ENCODE data around the gene AATK. TPM values are rescaled to one million over a fixed set of nuclear protein-coding genes. Genes with fewer than 3 reads are reported as not detected.

The AATK gene
- total and polyA plus RNA-seq, 2 of the 13 experiments (the other 11 are each of a cell fraction or from before 2014, with no cell fraction given): 2.9 to 8.4 TPM

DNA sequence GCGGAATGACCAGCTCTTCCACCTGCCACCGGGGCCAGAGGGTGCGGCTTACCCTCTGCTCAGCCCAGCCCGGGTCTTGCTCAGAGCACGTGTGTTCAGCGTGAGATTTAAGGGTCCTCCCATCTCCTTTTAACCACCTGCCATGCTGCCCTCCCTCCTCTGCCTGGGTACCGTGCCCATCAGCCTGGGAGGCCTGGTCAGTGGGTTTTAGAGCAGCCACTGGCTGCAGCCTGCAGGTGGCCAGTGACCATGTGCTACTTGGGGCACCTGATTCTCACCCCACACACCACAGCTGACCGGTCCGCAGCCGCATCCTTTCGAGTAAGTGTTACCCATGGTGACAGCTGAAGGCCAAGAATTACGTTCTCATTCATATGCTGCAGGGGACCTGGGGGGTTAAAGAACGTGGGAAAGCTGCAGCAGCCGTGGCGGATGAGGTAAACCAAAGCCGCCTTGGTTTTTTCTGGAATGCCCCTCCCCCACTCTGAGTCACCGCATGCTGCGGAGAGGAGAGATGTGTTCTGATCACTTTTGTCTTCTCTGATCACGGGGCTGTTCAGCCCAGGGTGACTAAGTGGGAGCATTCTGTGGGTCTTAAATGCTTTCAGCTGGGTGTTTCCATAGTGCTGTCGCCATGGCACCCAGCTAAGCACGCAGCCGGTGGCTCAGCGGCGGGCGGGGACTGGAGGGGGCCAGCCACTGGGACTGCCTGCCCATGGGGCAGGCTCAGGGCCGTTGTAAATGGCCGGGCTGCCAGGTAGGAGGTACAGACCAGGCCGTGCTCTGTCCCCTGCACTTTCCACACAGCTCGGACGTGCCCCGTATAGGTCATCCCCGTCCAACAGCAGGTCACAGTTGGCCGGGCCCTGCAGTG, 71.3 kb downstream of the AATK start:
- in situ Hi-C loops (cut with HindIII; ENCODE audit: extremely low pct_ligation_motif_present, low pct_unique_long_range_greater_than_20kb): loop anchor here (5.0 kb wide), 1 partner anchor 107 kb away; no protein-coding TSS in a partner anchor
- Histone ChIP-seq H3K79me2 (ENCODE audit: insufficient read depth, low read length) (no peaks in the 10 kb centered on the region), H3K4me2 (ENCODE audit: low read depth, low read length) (peak overlapping the region; percentile 48), H2AFZ (ENCODE audit: low read length) (no peak overlapping the region), H3K36me3 (replicated peaks in 1 of 2; ENCODE audit: control insufficient read depth in 1 of 2, insufficient read depth in 2 of 2, low read length in 2 of 2) (no peaks in the 10 kb centered on the region), H4K20me1 (ENCODE audit: insufficient read depth, low read length) (no peaks in the 10 kb centered on the region), H3K9me3 (ENCODE audit: low read length) (no peaks in the 10 kb centered on the region), H3K27ac (ENCODE audit: extremely low read length, insufficient read depth, low read length) (peak overlapping the region; percentile 33), H3K4me1 (ENCODE audit: insufficient read depth, low read length) (peaks cover 49% of the 10 kb centered on the region), H3K27me3 (ENCODE audit: control insufficient read depth in 1 of 2, insufficient read depth in 2 of 2, low read length in 2 of 2) (no peaks in the 10 kb centered on the region), H3K9ac (ENCODE audit: insufficient read depth, low read depth, low read length) (peak overlapping the region; percentile 56), H3K4me3 (replicated peaks in 1 of 3; ENCODE audit: insufficient read depth in 1 of 3, low read depth in 2 of 3, low read length in 3 of 3) (peak overlapping the region in 1 of 3 experiments; percentile 15; a peak in 1 of 6 replicates)
- DNase-seq (ENCODE audit: low spot score) (peak; percentile 90), ATAC-seq (peak; percentile 45), FAIRE-seq (peak; percentile 60)
- CTCF ChIA-PET (ENCODE audit: low intra/inter-chr PET ratio, low total read pairs): no interaction called here
- POLR2A ChIA-PET: interaction anchor here (1.0 to 2.4 kb wide), 7 partner anchors 11 to 106 kb away, joined by 3 to 19 read pairs (median 4); partner anchors contain the start of gene CHMP6
- WGBS (ENCODE audit: low lambda C conversion rate): 54% methylated on average over 30 of the region's 33 CpGs
- intact Hi-C loops (cut with micrococcal nuclease; ENCODE audit: unreplicated experiment): no loop called here
- BruUV-seq (replicated peaks): no TSS peak
- peak; percentile 58 for TF ChIP-seq U2AF1 (optimal IDR thresholded peaks at IDR 0.05; ENCODE audit: low read depth, low read length)
- no peak for TF ChIP-seq FOXA3 (CRISPR knock-in tag; IDR thresholded peaks at IDR 0.05)
- TF ChIP-seq, protein P1, sequence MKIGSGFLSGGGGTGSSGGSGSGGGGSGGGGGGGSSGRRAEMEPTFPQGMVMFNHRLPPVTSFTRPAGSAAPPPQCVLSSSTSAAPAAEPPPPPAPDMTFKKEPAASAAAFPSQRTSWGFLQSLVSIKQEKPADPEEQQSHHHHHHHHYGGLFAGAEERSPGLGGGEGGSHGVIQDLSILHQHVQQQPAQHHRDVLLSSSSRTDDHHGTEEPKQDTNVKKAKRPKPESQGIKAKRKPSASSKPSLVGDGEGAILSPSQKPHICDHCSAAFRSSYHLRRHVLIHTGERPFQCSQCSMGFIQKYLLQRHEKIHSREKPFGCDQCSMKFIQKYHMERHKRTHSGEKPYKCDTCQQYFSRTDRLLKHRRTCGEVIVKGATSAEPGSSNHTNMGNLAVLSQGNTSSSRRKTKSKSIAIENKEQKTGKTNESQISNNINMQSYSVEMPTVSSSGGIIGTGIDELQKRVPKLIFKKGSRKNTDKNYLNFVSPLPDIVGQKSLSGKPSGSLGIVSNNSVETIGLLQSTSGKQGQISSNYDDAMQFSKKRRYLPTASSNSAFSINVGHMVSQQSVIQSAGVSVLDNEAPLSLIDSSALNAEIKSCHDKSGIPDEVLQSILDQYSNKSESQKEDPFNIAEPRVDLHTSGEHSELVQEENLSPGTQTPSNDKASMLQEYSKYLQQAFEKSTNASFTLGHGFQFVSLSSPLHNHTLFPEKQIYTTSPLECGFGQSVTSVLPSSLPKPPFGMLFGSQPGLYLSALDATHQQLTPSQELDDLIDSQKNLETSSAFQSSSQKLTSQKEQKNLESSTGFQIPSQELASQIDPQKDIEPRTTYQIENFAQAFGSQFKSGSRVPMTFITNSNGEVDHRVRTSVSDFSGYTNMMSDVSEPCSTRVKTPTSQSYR (CRISPR knock-in tag; IDR thresholded peaks at IDR 0.05; ENCODE audit: borderline replicate concordance): peak; percentile 96
- peak; percentile 32 for TF ChIP-seq TEAD3 (CRISPR knock-in tag; optimal IDR thresholded peaks at IDR 0.05; ENCODE audit: borderline replicate concordance)
- TF ChIP-seq, protein P2, sequence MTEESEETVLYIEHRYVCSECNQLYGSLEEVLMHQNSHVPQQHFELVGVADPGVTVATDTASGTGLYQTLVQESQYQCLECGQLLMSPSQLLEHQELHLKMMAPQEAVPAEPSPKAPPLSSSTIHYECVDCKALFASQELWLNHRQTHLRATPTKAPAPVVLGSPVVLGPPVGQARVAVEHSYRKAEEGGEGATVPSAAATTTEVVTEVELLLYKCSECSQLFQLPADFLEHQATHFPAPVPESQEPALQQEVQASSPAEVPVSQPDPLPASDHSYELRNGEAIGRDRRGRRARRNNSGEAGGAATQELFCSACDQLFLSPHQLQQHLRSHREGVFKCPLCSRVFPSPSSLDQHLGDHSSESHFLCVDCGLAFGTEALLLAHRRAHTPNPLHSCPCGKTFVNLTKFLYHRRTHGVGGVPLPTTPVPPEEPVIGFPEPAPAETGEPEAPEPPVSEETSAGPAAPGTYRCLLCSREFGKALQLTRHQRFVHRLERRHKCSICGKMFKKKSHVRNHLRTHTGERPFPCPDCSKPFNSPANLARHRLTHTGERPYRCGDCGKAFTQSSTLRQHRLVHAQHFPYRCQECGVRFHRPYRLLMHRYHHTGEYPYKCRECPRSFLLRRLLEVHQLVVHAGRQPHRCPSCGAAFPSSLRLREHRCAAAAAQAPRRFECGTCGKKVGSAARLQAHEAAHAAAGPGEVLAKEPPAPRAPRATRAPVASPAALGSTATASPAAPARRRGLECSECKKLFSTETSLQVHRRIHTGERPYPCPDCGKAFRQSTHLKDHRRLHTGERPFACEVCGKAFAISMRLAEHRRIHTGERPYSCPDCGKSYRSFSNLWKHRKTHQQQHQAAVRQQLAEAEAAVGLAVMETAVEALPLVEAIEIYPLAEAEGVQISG (CRISPR knock-in tag; IDR thresholded peaks at IDR 0.05): peak; percentile 7; the same call in 1 of the 2 replicates
- 0 out of 2 replicates have a peak, but pooled peaks have one; percentile 40 for TF ChIP-seq ATF3 (CRISPR knock-in tag; IDR thresholded peaks at IDR 0.05)
- TF ChIP-seq SMARCE1 (IDR thresholded peaks at IDR 0.05; ENCODE audit: borderline replicate concordance): no peak
- no peak for TF ChIP-seq HNRNPUL1 (IDR thresholded peaks at IDR 0.05; ENCODE audit: low read depth, low read length)
- TF ChIP-seq ZNF34 (CRISPR knock-in tag; IDR thresholded peaks at IDR 0.05; ENCODE audit: borderline replicate concordance): no peak
- peak; percentile 92 for TF ChIP-seq RFX1 (IDR thresholded peaks at IDR 0.05)
- no peak for TF ChIP-seq ADNP (CRISPR knock-in tag; IDR thresholded peaks at IDR 0.05)
- TF ChIP-seq ETV5 (CRISPR knock-in tag; IDR thresholded peaks at IDR 0.05; ENCODE audit: borderline replicate concordance): peak; percentile 15; the same call in 1 of the 2 replicates
- TF ChIP-seq AGO1 (IDR thresholded peaks at IDR 0.05; ENCODE audit: low read depth, low read length, poor library complexity, severe bottlenecking): no peak
- peak; percentile 18 for TF ChIP-seq YY1 (IDR thresholded peaks at IDR 0.05; ENCODE audit: insufficient read depth, insufficient replicate concordance, low read depth, low read length)
- peak in 1 of 2 experiments; percentile 45; a peak in 2 of 4 replicates for TF ChIP-seq POLR2A (IDR thresholded peaks at IDR 0.05; ENCODE audit: insufficient read depth in 1 of 2, low read depth in 2 of 2, low read length in 2 of 2)
- TF ChIP-seq AGO2 (optimal IDR thresholded peaks at IDR 0.05; ENCODE audit: low read depth, low read length): peak; percentile 39

Measured in HepG2 (cell line).